ENCODE measurements around the gene MRPS6.

- TF ChIP-seq, protein P1, sequence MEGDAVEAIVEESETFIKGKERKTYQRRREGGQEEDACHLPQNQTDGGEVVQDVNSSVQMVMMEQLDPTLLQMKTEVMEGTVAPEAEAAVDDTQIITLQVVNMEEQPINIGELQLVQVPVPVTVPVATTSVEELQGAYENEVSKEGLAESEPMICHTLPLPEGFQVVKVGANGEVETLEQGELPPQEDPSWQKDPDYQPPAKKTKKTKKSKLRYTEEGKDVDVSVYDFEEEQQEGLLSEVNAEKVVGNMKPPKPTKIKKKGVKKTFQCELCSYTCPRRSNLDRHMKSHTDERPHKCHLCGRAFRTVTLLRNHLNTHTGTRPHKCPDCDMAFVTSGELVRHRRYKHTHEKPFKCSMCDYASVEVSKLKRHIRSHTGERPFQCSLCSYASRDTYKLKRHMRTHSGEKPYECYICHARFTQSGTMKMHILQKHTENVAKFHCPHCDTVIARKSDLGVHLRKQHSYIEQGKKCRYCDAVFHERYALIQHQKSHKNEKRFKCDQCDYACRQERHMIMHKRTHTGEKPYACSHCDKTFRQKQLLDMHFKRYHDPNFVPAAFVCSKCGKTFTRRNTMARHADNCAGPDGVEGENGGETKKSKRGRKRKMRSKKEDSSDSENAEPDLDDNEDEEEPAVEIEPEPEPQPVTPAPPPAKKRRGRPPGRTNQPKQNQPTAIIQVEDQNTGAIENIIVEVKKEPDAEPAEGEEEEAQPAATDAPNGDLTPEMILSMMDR (IDR thresholded peaks at IDR 0.05; ENCODE audit: borderline replicate concordance, extremely low read depth, low read length, poor library complexity, severe bottlenecking) = no peak
- TF ChIP-seq EZH2 (IDR thresholded peaks at IDR 0.05; ENCODE audit: borderline replicate concordance, low read depth, low read length, severe bottlenecking) = no peak
These were observed 81.5 kb downstream of the MRPS6 start for GRCh38 chr21:34154878-34155277.
